NCI-H345 treated with DMSO at 0.1 percent for 48 hours (cell line): ENCODE results near the gene ACER3.

Experiments used
- DNase-seq: peaks from one replicate; lab custom pipeline; 2025; ENCODE audit not compliant: unreplicated experiment; lab: John Stamatoyannopoulos, UW

ACER3 gene

GRCh38 chr11:77072851-77073327, 212.2 kb downstream of the ACER3 start:
- DNase-seq: no peak

DNA sequence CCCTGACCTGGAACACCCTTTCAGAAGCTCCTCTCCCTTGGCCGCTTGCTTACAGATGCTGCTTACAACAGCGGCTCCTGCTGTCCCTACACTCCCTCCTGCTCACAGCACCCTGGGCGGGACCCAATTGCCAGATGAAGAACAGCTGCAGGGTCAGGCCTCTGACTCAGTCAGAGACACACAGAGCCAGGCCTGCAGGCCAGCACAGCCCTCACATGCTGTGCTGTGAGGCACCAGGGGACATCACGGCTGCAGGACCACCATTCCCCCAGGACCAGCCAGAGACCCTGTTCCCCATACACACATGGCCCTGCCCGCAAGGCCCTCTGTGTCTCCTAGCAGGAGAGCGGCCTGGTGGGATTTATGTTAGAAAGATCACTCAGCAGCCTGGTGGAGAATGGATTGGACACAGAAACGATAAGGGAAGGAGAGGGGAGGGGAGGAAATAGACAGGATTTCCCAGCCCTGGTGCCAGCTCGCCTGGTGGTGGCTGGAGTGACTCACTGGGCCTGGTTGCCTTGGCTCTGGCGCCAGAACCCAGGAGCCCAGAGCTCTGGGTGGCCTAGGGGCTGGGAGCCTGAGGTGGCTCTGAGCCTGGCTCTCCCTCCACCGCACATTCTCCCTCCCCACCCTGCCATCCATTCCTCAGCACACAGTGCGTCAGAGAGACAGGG, 212.7 kb downstream of the ACER3 start:
- DNase-seq: no peak

- DNase-seq: peak; percentile 9
Measured at GRCh38 chr11:77074205-77074604, 213.5 kb downstream of the ACER3 start.

- DNase-seq: no peak
Measured at GRCh38 chr11:77074626-77075221, 214.0 kb downstream of the ACER3 start.

- no peak for DNase-seq
Measured at GRCh38 chr11:77075425-77075905, 214.7 kb downstream of the ACER3 start.
